ENCODE results near the gene ITPR1.
A peak's percentile ranks its signal among the peaks of the same experiment; 100 is the strongest.
"Not testable (repeated sequence)": the region's sequence is repeated elsewhere in the genome, so short reads cannot be mapped to it uniquely, and the experiment has no call there.

Gene ITPR1

DNA sequence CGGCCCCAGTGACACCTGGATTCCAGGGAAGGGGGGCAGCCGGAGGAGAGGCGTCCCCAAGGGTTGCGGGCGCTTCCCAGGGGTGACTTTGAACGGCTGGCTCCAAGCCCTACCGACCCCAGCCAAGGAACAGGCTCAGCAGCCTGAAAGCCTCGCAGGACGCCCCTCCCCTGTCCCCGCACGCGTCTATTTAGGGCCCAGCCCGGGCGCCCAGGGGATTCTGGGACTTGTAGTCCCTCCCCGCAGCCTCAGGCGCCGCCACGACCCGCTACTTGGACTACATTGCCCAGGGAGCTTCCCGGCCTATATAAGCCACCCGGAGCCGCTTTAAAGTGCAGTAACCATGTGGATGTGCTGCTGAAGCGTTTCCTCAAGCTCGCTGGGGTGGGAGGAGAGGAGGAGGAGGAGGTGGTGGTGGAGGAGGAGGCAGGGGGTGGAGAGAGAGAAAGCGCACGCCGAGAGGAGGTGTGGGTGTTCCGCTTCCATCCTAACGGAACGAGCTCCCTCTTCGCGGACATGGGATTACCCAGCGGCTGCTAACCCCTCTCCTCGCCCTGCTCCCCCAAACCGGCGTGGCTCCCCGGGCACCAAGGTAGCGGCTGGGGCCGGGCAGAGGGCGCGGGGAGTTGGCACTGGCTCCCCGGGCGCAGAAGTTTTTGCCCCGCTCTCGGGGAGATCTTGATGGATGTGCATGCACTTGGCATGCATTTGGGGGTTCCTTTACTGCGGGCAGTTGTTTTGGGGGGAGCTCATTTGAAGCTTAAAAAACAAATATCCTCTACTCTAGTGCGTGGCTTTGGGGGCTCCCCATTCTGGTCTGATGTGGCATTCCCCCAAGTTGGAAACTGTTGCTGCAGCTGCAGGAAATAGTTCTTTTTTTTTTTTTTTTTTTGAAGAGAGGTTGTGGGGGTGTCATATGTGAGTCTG lies at the start of gene ITPR1:
TSS of gene ITPR1 (plus strand) at position 335 of the 927 bp plus-strand sequence. CDS start 23,144 bp downstream, outside the sequence.
- peak; percentile 82 for DNase-seq (ENCODE audit: low read depth)

DNA sequence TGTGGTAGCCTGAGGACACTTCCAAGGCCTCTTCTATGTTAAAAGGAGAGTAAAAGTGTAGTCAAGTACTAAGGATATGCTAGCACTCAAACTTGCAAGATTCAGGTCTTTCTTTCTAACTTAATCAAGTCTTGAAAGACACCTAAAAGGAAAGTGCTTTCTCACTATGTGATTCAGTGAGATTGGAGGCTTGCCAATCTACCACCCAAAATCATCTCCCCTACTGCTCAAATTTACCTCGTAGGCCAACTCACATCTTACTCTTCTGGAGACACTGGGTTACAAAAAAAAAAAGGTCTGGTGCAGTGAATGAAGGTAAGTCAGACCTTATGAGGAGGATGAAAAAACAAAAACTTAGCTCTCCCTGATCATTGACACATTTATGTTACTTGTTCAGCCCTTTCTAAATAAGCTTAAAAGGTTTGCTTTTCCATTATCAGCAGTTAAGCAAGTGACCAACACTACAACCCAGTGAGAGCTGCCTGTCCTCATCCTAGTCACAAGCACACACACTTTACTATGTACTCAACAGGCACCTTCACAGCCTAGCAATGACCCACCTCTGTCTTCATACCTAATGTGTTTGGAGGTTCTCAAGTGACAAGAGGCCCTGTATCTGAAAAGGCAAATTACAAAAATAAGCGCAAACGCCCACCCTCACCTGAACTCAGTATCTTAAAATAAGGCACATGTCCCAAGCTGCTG lies 45.7 kb upstream of the ITPR1 start:
- DNase-seq (ENCODE audit: low read depth) = no peak

DNA sequence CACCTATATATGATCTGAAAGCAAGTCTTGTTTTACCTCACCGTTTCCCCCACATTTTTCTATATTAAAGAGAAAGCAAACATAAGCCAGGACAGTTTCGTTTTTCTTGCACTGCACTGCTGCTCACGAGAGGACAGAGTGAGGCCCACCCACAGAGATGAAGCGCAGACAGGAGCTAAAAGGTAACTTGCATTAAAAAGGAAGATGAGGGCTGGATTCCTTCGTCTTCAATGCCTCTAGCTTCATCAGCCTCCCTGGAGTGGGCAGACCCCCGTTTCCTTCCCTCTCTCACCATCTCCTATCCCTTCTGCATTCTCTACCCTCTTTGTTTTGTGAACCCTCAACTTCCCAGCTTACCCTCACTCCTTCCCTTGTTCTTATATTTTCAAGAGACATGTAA lies 45.0 kb upstream of the ITPR1 start:
- no peak for DNase-seq (ENCODE audit: low read depth)

DNA sequence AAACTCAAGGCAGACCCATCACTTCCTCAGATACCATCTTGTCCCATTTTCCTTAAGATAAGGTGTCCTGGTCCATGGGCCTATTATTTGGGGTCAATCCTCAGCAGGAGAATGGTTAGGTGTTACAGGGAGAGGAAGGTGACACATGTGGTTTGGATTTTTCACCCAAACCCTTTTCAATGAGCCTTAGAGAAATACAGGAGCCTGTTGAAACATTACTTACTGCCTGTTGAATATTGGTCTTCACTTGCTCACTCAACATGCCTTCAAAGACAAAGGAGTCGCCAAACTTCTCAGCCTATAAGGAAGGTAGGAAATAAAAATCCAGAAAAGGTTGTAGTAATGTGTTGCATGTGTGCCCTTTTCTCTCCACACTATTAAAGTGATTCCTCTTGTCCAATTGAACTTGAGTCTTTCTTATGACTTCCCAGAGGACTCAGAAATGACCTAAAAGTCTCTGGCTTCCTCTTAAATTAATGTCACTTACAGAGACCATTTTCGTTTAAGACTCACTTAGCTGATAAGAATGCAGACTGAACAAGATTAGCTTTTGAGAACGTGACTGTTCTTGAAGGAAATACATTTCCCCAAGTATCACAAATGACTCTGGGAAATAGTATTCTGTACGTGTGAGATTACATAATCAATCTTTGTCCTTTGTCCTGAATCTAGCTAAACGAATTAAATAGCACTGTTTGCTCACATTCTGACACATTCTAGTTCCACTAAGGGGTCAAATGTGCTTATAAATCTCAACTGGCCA lies 43.9 kb upstream of the ITPR1 start:
- no peak for DNase-seq (ENCODE audit: low read depth)

DNA sequence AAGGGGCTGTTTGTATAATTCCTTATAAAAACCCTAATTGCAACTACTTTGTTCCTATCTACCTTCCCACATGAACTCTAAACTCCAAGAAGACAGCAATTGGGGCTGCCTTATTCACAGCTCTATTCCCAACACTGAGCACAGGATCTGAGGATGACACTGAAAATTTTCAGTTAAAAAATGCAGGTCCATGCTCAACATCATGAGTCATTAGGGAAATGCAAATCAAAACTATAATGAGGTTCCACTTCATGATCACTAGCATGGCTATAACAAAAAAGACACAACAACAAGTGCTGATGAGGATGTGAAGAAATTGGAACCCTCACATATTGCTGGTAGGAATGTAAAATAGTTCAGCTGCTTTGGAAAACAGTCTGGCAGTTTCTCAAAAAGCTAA lies 39.0 kb upstream of the ITPR1 start:
- DNase-seq (ENCODE audit: low read depth) = no peak

DNA sequence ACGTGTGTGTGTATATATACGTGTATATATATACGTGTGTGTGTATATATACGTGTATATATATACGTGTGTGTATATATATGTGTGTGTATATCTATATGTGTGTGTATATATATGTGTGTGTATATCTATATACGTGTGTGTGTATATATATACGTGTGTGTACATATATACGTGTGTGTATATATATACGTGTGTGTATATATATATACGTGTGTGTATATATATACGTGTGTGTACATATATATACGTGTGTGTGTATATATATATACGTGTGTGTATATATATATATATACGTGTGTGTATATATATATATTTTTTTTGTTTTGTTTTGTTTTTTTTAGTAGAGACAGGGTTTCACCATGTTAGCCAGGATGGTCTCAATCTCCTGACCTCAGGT lies 36.4 kb upstream of the ITPR1 start:
- DNase-seq (ENCODE audit: low read depth) = not testable (repeated sequence)

DNA sequence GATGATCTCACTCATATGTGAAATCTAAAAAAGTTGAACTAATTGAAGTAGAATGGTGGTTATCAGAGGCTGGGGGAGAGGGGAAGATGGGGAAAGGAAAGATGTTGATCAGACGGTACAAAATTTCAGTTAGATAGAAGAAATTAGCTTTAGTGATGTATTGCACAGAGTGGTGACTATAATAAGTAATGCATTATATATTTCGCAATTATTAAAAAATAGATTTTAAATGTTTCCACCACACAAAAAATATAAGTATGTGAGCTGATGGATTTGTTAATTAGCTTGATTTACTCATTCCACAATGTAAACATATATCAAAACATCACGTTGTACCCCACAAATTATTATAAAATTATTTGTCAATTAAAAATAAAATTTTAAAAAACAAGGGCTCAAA lies 34.2 kb upstream of the ITPR1 start:
- DNase-seq (ENCODE audit: low read depth) = no peak

DNA sequence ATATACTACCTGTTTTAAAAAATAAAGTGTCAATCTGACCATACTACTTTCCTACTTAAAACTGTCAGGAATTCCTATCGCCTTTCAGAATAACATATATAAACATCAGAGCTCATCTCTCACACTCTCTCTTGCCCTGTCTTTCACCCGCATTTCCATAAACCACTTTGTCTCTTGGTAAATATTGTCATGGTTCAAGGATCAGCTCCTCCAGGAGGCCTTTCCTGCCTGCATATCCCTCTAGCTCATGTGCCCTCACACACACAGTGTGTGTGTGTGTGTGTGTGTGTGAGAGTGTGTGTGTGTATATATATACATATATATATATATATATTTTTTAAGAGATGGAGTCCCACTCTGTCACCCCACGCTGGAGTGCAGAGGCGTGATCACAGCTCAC lies 32.8 kb upstream of the ITPR1 start:
- DNase-seq (ENCODE audit: low read depth) = no peak

DNA sequence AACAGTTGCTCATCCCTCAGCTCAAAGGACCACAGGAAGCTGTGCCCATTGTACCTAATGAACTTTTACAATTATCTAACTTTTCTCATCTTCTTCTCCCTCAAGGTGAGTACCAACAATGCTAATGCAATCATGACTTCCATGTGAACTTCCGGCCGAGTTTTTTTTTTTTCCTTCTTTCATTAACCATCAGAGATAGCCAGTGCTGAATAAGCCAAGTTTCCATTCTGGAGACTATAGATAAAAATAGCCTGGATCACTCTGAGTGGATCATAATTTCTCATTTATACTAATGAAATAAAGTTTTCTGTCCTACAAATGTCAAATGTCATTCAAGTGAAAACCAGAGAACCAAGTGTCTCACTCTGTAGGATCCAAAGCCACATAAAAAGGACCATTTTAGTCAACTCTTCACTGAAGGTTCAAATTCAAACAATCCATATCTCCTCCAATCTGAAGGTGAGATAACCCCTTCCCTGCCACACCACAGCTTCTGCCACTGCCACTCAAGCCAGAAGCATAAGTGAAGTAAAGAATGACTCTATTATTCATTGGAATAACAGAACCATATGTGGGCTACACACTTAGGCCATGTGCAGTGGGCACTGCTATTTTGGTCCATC lies 31.6 kb upstream of the ITPR1 start:
- DNase-seq (ENCODE audit: low read depth) = no peak

DNA sequence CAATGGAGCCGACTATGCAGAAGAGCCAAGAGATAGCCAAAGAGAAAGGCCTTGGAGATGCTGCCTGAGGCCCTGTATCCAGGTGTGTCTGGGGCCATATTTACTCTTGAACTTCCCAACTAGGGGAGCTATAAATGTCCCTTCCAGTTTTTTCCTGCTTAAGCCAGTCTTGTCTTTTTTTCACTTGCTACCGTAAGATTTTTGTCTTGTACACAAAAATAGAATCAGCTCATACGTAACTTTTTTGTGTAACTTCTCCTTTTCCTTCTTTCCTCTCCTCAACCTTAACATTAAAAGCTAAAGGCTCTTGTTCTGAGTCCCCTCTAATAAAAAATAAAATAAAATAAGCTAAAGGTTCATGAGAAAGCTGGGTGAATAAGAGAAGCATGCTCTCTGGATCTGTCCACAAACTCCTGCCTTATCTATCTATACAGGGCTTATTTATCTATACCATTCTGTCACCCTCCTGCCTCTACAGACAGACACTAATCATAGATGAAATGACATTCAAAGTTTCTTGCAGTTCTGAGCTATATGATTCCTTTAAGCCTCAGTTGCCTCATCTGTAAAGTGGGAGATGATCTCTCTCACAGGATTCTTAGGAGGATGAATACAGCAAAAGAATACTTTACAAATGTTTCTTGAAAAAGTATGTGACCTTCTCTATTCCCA lies 30.6 kb upstream of the ITPR1 start:
- no peak for DNase-seq (ENCODE audit: low read depth)

DNA sequence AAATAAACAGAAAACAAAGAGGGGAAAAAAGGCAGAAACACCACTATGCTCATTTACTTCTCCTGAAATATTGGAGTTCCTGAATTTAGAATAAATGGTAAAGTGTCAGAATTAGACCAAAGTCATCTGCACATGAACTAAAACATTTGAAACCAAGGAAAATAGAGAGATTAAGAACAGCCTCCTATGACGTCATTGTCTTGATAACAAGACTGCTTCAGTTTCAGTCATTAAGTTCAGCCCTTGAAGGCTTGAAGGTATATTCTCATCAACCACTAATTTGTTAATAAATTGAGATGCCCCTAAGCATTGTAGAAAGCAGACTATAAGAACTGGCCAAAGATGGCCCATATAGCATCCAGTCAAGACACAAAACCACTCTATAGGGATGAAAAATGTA lies 28.6 kb upstream of the ITPR1 start:
- no peak for DNase-seq (ENCODE audit: low read depth)

DNA sequence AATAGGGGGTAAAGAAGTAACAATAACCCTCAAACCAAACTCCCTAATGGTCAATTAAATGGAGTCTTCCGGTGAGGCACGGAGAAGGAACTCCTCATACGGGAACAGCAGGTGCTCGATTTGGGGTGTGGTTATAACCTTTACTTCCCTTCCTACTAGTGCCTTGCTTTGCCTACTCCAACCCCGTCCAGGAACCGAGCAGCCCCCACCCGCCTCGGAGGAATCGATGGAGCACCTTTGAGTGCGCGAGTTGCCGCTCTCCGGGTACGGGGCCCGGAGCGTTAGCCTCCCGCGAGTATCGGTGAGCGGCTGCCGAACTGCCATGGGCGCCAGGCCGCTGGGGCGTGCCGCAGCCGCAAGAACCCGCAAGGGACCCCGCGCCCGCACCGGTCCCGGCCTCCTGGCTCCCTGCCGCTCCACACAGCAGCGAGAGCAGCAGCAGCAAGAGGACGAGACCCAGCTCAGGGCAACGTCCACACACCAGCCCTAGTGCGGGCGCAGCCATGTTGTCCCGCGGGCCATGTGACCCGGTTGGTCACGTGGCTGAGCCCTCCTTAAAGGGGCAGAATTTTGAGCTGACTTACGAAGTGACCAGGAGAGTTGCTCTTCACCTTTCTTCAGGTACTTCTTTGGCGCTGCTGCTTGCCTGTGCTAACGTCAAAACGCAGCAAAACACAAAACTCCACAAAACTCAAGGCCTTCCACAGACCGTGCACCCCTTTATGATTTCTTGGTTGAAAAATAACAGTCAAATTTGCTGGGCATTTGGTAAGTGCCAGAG lies 26.2 kb upstream of the ITPR1 start, which contains the start of gene SUMF1:
TSS of gene SUMF1 (minus strand) at position 529 of the 781 bp plus-strand sequence. CDS start at position 505, 24 bp downstream.
- peak; percentile 29 for DNase-seq (ENCODE audit: low read depth)

DNA sequence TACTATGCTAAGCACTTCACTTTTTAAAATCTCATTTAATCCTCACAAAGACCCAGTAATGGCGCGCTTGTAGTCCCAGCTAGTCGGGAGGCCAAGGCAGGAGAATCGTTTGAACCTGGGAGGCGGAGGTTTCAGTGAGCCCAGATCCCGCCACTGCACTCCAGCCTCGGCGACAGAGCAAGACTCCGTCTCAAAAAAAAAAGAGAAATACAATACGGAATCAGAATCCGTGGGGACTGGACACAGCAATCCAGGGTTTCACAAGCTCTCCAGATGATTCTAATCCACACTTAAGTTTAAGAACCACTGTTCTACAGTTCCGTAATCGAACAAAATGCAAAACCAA lies 25.7 kb upstream of the ITPR1 start:
- DNase-seq (ENCODE audit: low read depth) = no peak

DNA sequence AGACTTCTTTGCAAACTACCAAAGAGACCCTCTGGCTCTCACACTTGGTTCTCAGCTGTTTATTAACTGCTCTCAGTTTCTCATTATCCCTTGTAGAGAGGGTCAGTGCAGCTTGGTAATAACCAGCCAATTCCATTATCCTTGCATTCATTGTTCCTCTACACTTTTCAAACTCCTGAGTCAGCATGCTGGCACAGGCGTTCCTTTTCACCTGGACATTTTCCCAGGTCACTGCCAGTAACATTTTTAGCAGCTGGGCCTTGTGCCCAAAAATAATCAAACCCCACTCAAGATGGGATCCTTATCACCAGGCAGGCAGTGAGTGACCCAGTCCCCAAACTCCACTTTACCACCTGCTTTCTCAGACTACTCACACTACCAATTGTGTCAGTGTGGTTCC lies 21.2 kb upstream of the ITPR1 start:
- no peak for DNase-seq (ENCODE audit: low read depth)

DNA sequence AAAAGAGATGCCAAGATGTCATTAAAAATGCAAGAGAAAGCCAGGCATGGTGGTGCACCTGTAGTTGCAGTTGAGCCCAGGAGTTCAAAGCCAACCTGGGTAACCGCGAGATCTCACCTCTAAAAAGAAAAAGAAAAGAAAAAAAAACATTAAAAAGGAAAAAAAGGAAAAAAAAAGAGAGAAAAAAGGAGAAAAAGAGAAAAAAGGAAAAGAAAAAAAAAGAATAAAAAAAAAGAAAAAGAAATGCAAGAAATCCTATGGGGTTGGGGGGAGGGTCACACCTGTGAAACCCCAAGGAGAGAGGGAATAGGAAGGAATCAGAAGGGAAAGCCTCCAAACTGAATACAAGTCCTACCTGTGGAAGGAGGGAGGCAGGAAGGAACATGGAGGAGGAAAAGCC lies 20.8 kb upstream of the ITPR1 start:
- no peak for DNase-seq (ENCODE audit: low read depth)

DNA sequence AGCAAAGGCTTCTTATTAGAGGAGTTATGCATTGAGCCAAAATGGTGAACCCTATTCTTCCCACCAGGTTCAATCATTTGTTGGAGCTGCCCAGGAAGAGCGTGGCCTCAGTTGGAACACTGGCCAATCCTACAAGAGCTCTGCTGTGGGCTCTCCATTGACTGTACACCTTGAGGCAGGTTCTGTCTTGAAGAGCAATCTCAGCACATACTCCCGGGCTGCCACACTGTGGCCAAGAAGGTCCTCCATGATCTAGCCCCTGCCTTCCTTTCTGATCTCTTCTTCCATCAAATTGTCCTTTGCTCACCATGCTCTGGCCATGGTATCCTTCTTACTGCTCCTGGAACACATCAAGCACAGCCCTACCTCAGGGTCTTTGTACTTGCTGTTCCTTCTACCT lies 20.4 kb upstream of the ITPR1 start:
- DNase-seq (ENCODE audit: low read depth) = no peak

DNA sequence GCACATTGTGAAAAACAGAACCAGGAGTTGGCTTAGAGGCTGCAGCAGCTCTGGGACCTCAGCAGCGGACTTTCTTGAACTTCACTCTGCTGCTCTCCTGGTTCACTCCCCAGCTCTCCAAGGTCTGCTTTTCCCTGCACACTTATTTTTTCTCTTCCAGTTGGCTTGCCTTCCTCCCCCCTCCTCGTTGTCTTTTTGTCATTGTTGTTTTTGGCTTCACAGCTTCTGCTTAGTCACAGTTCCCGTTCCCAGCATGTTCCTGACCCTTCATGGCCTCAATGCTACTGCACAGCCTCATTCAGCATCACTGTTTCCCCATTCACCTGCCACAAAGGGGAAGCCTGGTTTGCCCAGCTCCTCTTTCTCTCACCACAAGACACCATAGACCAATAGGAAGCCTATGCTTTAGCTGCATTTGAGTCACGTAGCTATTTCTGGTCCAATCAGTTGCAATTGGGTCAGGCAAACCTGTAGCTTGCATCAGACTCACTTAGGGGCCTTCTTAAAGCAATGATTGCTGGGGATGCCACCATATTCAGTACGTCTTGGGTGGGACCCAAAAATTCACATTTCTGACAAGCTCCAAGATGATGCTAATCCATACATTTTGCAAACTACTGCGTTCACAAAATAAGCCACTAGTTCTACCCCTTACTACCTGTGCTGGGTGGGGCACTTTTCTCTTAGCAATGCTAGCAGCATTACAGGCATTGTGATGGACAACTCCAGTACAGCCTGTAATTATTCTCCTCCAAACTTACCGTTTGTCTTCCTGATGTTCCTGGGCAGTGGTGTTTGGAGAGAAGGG lies 18.3 kb upstream of the ITPR1 start:
- no peak for DNase-seq (ENCODE audit: low read depth)

DNA sequence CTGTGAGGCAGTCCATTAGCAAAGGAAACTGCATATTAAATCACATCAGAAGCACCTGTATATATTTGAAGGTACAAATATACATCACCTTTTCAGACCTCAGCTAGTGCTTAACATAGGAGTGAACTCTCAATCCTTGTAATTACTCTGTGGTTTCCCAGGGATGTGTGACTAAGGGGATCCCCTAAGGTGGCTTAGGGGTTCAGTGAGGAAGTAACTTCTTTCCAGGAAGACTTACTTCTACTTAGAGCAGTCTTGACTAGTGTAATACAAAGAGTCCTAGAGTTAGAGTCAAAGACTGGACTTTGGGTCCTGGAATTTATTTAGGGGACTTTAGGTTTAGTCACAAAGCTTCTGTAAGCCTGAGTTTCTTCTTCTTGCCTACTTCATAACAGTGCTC lies 17.3 kb upstream of the ITPR1 start:
- DNase-seq (ENCODE audit: low read depth) = no peak

DNA sequence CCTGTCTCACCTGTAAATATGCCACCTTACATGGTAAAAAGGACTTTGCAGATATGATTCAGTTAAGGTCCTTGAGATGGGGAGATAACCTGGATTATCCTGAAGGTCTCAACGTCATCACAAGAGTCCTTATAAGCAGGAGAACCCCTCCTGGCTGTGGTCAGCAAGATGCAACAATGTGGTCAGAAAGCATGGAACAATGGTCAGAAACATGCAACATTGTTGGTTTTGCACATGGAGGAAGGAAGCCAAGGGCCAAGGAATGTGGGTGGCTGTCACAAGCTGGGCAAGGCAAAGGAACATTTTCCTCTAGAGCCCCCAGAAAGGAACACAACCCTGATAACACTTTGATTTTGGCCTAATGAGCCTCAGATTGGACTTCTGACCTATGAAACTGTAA lies 16.7 kb upstream of the ITPR1 start:
- no peak for DNase-seq (ENCODE audit: low read depth)

DNA sequence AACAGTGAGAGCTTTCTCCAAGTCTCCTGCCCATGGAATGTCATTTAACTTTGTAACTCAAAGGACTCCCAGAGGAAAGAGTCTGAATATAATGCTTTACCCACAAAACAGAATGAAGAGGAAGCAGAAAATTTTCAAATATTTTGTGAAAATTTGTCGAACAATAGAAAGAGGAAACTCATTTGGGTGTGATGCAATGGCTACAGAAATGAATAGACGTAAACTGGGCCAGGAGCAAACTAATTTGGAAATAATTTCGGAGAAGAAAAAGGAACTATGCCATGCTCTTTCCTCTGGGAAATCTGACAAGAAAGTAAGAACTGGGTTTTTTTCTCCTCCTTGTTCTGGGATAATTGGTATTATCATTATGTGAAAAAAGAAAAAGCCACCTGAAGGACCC lies 14.9 kb upstream of the ITPR1 start:
- no peak for DNase-seq (ENCODE audit: low read depth)

Data from stimulated activated CD8-positive, alpha-beta memory T cell treated with anti-CD3 and anti-CD28 coated beads, Interleukin-15, amount 100 ng/mL, for 24 hours (primary cell).